T-helper 2 cell treated with Interferon-gamma antibody and Interleukin-4, amounts not matched to agents 5 μg/mL and 100 μg/mL, for 36 hours (primary cell): ENCODE data around the gene MESP2.

Experiments used
- DNase-seq: peaks from one replicate; pipeline ENCODE4 v3.0.0; 2021; ENCODE audit warnings: low spot score
- H3K27ac Mint-ChIP-seq: one replicate; pipeline ENCODE4 v1.8.0; 2021; ENCODE audit warnings: mild to moderate bottlenecking, mixed read lengths
- H3K27me3 Mint-ChIP-seq: one replicate; pipeline ENCODE4 v1.8.0; 2021; ENCODE audit warnings: low read depth, mixed read lengths
- H3K36me3 Mint-ChIP-seq: one replicate; pipeline ENCODE4 v1.8.0; 2021; ENCODE audit warnings: low read depth, mixed read lengths
- H3K4me1 Mint-ChIP-seq: one replicate; pipeline ENCODE4 v1.8.0; 2021; ENCODE audit warnings: low read depth, mixed read lengths
- H3K4me3 Mint-ChIP-seq: one replicate; pipeline ENCODE4 v1.8.0; 2022; ENCODE audit warnings: mild to moderate bottlenecking, moderate library complexity, mixed read lengths
- H3K9me3 Mint-ChIP-seq: one replicate; pipeline ENCODE4 v1.8.0; 2021; ENCODE audit warnings: mixed read lengths

The MESP2 gene, protein sequence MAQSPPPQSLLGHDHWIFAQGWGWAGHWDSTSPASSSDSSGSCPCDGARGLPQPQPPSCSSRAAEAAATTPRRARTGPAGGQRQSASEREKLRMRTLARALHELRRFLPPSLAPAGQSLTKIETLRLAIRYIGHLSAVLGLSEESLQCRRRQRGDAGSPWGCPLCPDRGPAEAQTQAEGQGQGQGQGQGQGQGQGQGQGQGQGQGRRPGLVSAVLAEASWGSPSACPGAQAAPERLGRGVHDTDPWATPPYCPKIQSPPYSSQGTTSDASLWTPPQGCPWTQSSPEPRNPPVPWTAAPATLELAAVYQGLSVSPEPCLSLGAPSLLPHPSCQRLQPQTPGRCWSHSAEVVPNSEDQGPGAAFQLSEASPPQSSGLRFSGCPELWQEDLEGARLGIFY

DNA sequence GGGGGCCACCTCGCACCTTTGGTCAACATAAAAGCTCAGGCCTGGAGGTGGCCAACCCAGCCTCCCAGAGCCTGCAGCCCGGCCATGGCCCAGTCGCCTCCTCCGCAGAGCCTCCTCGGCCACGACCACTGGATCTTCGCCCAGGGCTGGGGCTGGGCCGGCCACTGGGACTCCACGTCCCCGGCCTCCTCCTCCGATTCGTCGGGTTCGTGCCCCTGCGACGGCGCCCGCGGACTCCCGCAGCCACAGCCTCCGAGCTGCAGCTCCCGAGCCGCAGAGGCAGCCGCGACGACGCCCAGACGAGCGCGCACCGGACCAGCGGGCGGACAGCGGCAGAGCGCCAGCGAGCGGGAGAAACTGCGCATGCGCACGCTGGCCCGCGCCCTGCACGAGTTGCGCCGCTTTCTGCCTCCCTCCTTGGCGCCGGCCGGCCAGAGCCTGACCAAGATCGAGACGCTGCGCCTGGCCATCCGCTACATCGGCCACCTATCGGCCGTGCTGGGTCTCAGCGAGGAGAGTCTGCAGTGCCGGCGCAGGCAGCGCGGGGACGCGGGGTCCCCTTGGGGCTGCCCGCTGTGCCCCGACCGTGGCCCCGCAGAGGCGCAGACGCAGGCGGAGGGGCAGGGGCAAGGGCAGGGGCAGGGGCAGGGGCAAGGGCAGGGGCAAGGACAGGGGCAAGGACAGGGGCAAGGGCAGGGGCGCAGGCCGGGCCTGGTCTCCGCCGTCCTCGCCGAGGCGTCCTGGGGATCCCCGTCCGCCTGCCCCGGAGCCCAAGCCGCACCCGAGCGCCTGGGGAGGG, at the start of gene MESP2:
Gene MESP2, plus strand, starts transcription at position 59 of the 799 bp plus-strand sequence. Its CDS starts 26 bp downstream, at position 85.
- Mint-ChIP-seq H3K27ac (no peak within 1 kb of the TSS), H3K36me3 (no peaks in the 10 kb centered on the region), H3K9me3 (no peaks in the 10 kb centered on the region), H3K27me3 (peaks cover 19% of the 10 kb centered on the region), H3K4me1 (peaks cover 9% of the 10 kb centered on the region), H3K4me3 (peak within 1 kb of the TSS; percentile 62)
- peak; percentile 67 for DNase-seq

DNA sequence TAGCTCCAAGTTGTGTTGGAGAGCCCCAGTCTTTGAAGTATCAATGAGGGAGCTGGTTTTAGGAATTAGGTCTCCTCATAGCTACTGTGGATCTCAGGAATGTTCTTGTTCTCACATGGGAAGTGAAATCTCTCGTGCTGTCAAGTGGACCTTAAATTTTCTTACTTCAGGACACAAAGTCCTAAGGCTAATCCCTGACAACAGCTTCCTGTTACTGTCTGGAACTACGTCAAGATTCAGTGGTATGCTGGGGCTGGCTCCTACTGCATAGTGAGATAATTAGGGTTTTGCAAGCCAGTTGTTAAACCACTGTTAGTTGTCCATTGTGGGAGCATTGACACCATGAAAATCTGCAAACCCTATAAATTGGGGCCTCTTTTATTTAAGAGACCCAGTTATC, 47.9 kb upstream of the MESP2 start:
- Mint-ChIP-seq H3K9me3 (no peaks in the 10 kb centered on the region), H3K36me3 (no peaks in the 10 kb centered on the region), H3K27me3 (peaks cover 12% of the 10 kb centered on the region), H3K4me3 (no peak overlapping the region), H3K27ac (no peak overlapping the region), H3K4me1 (no peaks in the 10 kb centered on the region)
- DNase-seq: no peak

DNA sequence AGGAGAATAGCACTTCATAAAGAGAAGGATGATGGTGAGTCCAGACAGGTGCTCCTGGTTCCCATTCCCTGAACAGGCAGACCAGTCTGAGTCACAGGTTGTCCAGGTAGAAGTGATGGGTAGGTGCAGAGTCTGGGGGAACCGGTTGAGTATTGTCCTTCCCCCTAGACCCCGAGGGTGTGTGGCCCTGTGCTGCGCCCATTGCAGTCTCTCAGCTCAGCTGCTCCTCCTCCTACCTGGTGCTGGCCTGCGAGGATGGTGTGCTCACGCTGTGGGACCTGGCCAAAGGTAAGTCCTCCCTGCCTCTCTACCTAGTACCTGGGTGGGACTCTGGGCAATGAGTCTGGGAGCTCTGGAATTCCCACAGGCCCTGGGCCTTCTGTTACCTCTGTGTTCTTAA, 44.9 kb upstream of the MESP2 start:
- Mint-ChIP-seq H3K27me3 (peaks cover 30% of the 10 kb centered on the region), H3K9me3 (no peaks in the 10 kb centered on the region), H3K4me3 (no peak overlapping the region), H3K27ac (no peak overlapping the region), H3K36me3 (no peaks in the 10 kb centered on the region), H3K4me1 (no peaks in the 10 kb centered on the region)
- DNase-seq: no peak

DNA sequence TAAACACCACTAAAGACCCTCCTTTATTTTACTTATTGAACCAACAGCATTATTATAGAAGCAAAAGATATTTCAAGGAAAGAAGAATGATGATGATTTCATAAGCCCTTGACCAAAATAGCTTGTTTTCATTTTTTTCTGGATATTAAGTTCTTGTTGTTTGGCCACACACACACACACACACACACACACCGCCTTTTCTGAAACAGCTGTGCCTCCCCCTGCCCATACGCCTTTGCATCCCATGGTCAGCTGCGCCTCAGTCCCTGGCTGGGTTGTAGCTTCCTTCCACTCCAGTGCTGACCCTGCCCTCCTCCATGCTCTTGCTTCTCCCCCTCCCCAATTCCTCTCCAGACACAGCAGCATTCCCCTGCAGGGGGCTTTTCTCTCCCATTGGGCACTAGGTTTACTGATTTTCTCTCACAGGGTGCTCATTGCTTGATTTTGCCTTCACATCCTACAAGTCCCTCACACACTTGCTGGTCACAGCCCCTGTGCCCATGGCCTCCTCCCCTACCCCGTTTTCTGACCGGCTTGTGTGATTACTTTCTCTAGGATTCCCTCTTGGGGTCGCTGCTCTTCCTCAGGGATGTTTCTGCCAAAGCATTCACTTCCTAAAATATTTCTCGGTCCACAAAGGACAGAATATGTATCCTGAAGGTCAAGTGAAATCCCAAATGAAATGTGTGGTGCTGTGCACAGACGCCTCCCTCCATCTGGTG, 43.5 kb upstream of the MESP2 start:
- Mint-ChIP-seq H3K4me1 (no peaks in the 10 kb centered on the region), H3K36me3 (no peaks in the 10 kb centered on the region), H3K4me3 (no peak overlapping the region), H3K27ac (no peak overlapping the region), H3K27me3 (peaks cover 28% of the 10 kb centered on the region), H3K9me3 (no peaks in the 10 kb centered on the region)
- DNase-seq: no peak

DNA sequence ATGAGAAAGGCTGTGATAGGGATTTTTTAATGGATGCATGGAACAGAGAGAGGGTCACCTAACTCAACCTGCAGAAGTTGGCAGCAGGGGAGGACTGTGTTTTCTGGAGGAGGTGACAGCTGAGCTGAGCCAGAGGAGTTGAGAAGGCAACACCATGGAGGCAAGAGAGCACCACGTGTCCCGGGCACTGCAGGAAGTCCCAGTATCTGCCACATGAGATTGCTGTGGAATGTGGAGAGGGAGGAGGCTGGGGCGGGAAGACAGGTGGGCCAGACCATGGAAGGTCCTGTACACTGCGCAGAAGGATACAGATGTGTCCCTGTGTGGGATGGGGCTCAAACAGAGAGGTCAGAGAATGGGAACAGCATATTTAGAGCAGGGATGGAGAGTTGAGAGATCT, 40.4 kb upstream of the MESP2 start:
- peaks cover 2% of the 10 kb centered on the region for H3K4me1 Mint-ChIP-seq
- DNase-seq: no peak
- H3K36me3 Mint-ChIP-seq: no peaks in the 10 kb centered on the region
- H3K27ac Mint-ChIP-seq: no peak overlapping the region
- peaks cover 28% of the 10 kb centered on the region for H3K27me3 Mint-ChIP-seq
- no peak overlapping the region for H3K4me3 Mint-ChIP-seq
- no peaks in the 10 kb centered on the region for H3K9me3 Mint-ChIP-seq

DNA sequence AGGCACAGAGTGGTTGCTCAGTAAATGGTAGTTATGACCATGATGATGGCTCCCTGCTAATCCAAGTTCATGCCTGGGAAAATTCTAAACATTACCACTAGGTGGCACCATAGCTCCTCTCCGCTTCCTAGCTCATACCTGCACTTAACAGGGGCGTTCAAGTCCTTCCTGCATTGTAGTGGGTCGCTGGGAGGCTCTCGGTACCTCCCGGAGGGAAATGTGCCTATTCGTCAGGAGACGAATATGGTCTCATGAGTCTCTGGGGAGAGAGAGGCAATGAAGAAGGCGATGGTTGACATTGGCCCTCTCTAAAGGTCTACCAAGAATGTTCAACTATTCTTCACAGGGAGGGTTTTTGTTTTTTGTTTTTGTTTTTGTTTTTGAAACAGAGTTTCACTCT, 36.0 kb upstream of the MESP2 start:
- H3K4me3 Mint-ChIP-seq: no peak overlapping the region
- peaks cover 7% of the 10 kb centered on the region for H3K27me3 Mint-ChIP-seq
- no peaks in the 10 kb centered on the region for H3K9me3 Mint-ChIP-seq
- H3K27ac Mint-ChIP-seq: no peak overlapping the region
- peaks cover 2% of the 10 kb centered on the region for H3K4me1 Mint-ChIP-seq
- H3K36me3 Mint-ChIP-seq: no peaks in the 10 kb centered on the region
- peak; percentile 45 for DNase-seq

DNA sequence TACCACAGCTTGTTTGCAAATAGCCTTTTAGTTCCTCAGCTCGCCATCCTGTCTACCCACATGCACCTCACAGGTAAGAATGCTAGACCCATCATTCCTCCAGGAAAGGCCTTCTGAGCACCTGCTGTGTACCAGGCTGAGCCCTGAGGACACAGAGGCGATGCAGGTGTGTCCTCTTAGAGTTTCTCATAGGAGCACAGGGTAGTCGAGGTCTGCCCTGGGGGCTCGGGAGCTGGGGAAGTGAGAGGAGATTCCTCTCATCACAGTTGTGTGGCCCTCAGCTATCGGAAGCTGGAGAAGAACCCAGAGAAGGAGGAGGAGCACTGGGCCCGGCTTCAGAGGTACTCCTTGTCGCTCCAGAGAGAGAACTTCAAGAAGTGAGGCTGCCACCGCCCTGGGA, 33.1 kb upstream of the MESP2 start:
- Mint-ChIP-seq H3K4me1 (peaks cover 2% of the 10 kb centered on the region), H3K27ac (no peak overlapping the region), H3K27me3 (no peaks in the 10 kb centered on the region), H3K36me3 (no peaks in the 10 kb centered on the region), H3K9me3 (no peaks in the 10 kb centered on the region), H3K4me3 (no peak overlapping the region)
- DNase-seq: no peak

DNA sequence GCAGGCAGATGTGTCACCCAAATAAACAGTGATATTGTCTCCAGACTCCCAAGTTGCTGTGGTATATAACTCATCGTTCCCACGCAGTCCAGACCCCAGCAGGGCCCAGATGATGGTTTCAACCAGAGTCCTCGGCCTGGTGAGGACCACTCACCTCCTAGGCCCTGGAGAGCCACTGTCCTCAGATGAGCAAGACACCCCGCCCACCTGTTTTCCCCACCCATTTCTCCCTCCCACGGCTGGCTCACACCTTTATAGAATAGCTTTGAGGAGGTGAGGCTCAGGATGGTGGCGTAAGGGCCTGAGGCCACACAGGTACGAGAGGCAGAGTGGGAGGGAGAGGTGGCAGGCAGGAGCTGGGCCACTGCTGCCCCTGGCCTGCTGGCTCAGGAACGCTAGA, 32.5 kb upstream of the MESP2 start:
- Mint-ChIP-seq H3K27me3 (no peaks in the 10 kb centered on the region), H3K4me1 (peaks cover 2% of the 10 kb centered on the region), H3K9me3 (no peaks in the 10 kb centered on the region), H3K36me3 (no peaks in the 10 kb centered on the region), H3K27ac (no peak overlapping the region), H3K4me3 (no peak overlapping the region)
- no peak for DNase-seq

DNA sequence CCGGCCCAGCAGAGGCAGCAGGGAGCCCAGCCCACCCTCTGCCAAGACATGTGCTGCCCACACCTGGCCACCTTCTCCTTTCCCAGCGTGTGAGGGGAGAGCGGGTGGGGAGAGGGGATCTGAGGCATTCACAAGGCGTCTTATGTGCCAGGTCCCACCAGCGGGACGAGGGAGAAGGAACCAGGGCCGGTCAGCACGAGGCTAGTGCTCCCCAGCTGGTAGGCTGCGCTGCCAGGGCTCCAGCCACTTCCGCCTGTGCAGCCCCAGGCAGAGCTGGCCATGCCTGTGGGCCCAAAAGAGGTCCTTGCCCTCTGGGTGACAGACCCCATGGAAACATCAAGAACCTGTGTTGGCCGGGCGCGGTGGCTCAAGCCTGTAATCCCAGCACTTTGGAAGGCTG, 31.0 kb upstream of the MESP2 start:
- Mint-ChIP-seq H3K4me1 (peaks cover 6% of the 10 kb centered on the region), H3K27ac (no peak overlapping the region), H3K4me3 (no peak overlapping the region), H3K36me3 (no peaks in the 10 kb centered on the region), H3K9me3 (no peaks in the 10 kb centered on the region), H3K27me3 (peaks cover 4% of the 10 kb centered on the region)
- DNase-seq: no peak

DNA sequence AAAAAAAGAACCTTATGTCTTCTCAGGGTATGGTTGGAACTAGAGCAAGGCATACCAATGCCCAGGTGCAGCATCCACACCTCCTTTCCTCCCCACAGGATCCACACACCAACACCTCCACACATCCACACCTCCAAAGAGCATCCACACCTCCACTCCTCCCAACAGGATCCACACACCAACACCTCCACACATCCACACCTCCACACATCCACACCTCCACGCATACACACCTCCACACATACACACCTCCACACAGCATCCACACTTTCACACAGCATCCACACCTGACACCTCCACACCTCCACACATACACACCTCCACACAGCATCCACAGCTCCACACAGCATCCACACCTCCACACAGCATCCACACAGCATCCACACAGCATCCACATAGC, 30.4 kb upstream of the MESP2 start:
- Mint-ChIP-seq H3K36me3 (no peaks in the 10 kb centered on the region), H3K27ac (no peak overlapping the region), H3K4me3 (no peak overlapping the region), H3K27me3 (peaks cover 4% of the 10 kb centered on the region), H3K4me1 (peaks cover 5% of the 10 kb centered on the region), H3K9me3 (no peaks in the 10 kb centered on the region)
- DNase-seq: no peak

DNA sequence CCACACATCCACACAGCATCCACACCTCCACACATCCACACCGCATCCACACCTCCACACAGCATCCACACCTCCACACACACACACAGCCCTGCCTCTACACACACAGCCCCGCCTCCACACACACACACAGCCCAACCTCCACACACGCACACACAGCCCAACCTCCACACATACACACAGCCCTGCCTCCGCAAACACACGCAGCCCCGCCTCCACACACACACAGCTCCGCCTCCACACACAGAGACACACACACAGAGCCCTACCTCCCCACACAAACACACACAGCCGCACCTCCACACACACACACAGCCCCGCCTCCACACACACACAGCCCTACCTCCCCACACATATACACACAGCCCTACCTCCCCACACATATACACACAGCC, 29.7 kb upstream of the MESP2 start:
- H3K27me3 Mint-ChIP-seq: peaks cover 4% of the 10 kb centered on the region
- no peaks in the 10 kb centered on the region for H3K9me3 Mint-ChIP-seq
- H3K27ac Mint-ChIP-seq: no peak overlapping the region
- no peak overlapping the region for H3K4me3 Mint-ChIP-seq
- no peaks in the 10 kb centered on the region for H3K36me3 Mint-ChIP-seq
- peaks cover 5% of the 10 kb centered on the region for H3K4me1 Mint-ChIP-seq
- DNase-seq: no peak

DNA sequence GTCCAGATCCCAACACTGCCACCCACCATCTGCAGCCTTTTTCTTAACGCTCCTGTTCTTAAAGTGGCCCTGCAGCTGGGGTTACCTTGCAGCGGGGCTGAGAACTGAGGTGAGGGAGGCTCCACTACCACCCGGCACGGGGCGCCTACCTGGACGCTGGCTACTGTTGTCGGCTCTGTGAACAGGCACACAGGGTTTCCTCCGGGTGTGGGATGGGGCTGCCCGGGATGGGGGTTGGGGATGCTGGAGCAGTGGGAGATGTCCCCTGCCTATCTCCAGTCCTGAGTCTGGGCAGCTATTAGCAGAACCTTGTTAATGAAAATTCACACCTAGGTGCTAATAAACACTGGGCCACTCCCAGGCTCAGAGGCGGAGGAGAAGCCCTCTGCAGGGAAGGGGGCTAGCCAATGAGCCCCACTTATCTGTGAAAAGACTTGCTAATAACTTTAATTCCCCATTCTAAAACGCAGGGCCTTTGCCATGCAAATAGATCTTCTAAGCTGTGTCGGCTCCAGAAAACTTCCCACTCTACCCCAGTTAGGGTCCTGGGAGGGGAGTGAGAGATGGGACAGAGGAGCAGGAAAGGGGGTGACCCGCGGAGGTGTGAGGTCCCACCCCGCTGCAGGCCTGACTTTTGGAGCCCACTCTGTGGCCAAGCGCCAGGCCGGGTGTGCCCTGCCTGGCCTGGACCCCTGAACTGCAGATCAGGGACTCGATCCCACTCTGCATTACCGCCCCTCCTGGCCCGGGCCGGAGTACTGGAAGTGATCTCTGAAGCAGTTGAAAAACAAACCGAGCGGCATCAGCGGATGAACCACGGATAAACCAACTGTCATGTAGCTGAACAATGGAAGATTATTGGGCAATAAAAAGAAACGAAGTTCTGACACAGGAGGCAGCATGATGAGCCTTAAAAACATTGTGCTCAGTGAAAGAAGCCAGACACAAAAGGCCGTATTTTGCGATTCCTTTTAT, 28.1 kb upstream of the MESP2 start:
- Mint-ChIP-seq H3K27ac (no peak overlapping the region), H3K4me3 (no peak overlapping the region), H3K4me1 (peaks cover 5% of the 10 kb centered on the region), H3K9me3 (no peaks in the 10 kb centered on the region), H3K36me3 (no peaks in the 10 kb centered on the region), H3K27me3 (peaks cover 12% of the 10 kb centered on the region)
- DNase-seq: no peak

DNA sequence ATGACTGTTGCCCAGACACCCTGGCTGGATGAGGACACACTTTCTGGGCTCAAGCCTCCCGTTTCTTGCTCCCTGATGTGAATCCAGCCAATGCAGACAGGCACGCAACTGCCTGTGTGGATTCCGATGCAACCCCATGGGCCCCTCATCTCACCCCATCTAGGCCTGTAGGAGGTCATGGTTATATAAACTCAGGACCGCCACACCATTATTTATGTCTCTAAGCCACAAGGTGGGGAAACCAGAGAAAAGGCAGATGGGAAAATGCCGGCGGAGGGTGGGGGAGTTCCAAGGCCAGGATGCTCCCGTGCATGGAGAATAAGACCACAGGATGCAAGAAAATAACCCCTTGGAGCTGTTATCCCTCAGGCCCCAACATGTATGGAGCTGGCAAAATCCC, 27.1 kb upstream of the MESP2 start:
- no peak overlapping the region for H3K27ac Mint-ChIP-seq
- no peaks in the 10 kb centered on the region for H3K9me3 Mint-ChIP-seq
- DNase-seq: no peak
- H3K4me1 Mint-ChIP-seq: peaks cover 5% of the 10 kb centered on the region
- no peak overlapping the region for H3K4me3 Mint-ChIP-seq
- H3K27me3 Mint-ChIP-seq: peaks cover 12% of the 10 kb centered on the region
- H3K36me3 Mint-ChIP-seq: no peaks in the 10 kb centered on the region
